Activated T-helper 1 cell treated with anti-CD3 and anti-CD28 coated beads, Interleukin-12 subunit alpha, Interleukin-12 subunit beta, Interleukin-2, Interleukin-4 antibody, amounts not matched to agents 30 ng/mL and 10 ng/mL and 1 ng/mL, durations not matched to agents 14 hours and 24 hours and 36 hours (primary cell): Measurements from ENCODE around the gene TRRAP. TPM values are rescaled to one million over a fixed set of nuclear protein-coding genes. Genes with fewer than 3 reads are reported as not detected.

Experiments used
- DNase-seq: peaks from one replicate; pipeline ENCODE4 v3.0.0; 2021; ENCODE audit warnings: low spot score
- H3K27ac Mint-ChIP-seq: one replicate; pipeline ENCODE4 v1.8.0; 2021; ENCODE audit warnings: mild to moderate bottlenecking, mixed read lengths
- H3K27me3 Mint-ChIP-seq: one replicate; pipeline ENCODE4 v1.8.0; 2022; ENCODE audit warnings: mild to moderate bottlenecking, moderate library complexity, mixed read lengths; ENCODE audit not compliant: insufficient read depth
- H3K36me3 Mint-ChIP-seq: one replicate; pipeline ENCODE4 v1.8.0; 2021; ENCODE audit warnings: low read depth, mixed read lengths
- H3K4me1 Mint-ChIP-seq: one replicate; pipeline ENCODE4 v1.8.0; 2021; ENCODE audit warnings: low read depth, mixed read lengths
- H3K4me3 Mint-ChIP-seq: one replicate; pipeline ENCODE4 v1.8.0; 2021; ENCODE audit warnings: mild to moderate bottlenecking, moderate library complexity, mixed read lengths
- H3K9me3 Mint-ChIP-seq: one replicate; pipeline ENCODE4 v1.8.0; 2021; ENCODE audit warnings: mixed read lengths
- intact Hi-C: fragments of 100-400 bp; cut with micrococcal nuclease; formaldehyde crosslinking; loops from one replicate; pipeline ENCODE4 v1.15.1; 2024
- total RNA-seq: library from RNA; stranded (reverse); gene quantifications from 2 replicates; pipeline ENCODE4 v1.2.3, GENCODE V29; 2022

The TRRAP gene
- total RNA-seq, 1 donor from 2014 or later, result 66.9 TPM

GRCh38 chr7:98945852-98946251 lies 67.5 kb downstream of the TRRAP start:
- Mint-ChIP-seq H3K27me3 (no peaks in the 10 kb centered on the region), H3K27ac (no peak overlapping the region), H3K36me3 (peaks cover 47% of the 10 kb centered on the region), H3K4me1 (no peaks in the 10 kb centered on the region), H3K9me3 (no peaks in the 10 kb centered on the region), H3K4me3 (no peak overlapping the region)
- no peak for DNase-seq
- intact Hi-C loops, result no loop called here

GRCh38 chr7:98946389-98946788 lies 68.1 kb downstream of the TRRAP start:
- DNase-seq, result no peak
- intact Hi-C loops, result no loop called here
- no peak overlapping the region for H3K4me3 Mint-ChIP-seq
- no peaks in the 10 kb centered on the region for H3K27me3 Mint-ChIP-seq
- peaks cover 45% of the 10 kb centered on the region for H3K36me3 Mint-ChIP-seq
- H3K9me3 Mint-ChIP-seq, result no peaks in the 10 kb centered on the region
- no peak overlapping the region for H3K27ac Mint-ChIP-seq
- no peaks in the 10 kb centered on the region for H3K4me1 Mint-ChIP-seq

DNA sequence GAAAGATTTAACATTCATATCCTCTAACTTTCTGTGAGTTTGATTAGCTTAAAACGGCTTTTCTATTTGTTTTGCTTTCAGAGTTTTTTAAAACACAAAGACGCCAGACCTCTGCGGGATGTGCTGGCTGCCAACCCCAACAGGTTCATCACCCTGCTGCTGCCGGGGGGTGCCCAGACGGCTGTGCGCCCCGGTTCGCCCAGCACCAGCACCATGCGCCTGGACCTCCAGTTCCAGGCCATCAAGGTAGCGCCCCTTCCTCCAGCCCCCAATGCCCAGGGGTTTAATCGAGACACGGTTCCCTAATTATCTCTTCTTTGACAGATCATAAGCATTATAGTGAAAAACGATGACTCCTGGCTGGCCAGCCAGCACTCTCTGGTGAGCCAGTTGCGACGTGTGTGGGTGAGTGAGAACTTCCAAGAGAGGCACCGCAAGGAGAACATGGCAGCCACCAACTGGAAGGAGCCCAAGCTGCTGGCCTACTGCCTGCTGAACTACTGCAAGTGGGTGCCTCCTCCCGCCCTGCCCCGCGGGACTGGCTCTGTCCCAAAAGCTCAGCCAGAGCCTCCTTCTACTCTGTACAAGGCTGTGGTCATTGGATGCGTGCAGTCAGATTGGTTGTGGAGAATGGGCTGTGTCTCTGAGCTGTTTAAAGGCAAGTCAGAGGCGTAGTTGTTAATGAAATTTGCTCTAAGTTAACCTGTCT lies 71.2 kb downstream of the TRRAP start:
- H3K9me3 Mint-ChIP-seq, result no peaks in the 10 kb centered on the region
- no peak overlapping the region for H3K27ac Mint-ChIP-seq
- H3K4me1 Mint-ChIP-seq, result no peaks in the 10 kb centered on the region

DNA sequence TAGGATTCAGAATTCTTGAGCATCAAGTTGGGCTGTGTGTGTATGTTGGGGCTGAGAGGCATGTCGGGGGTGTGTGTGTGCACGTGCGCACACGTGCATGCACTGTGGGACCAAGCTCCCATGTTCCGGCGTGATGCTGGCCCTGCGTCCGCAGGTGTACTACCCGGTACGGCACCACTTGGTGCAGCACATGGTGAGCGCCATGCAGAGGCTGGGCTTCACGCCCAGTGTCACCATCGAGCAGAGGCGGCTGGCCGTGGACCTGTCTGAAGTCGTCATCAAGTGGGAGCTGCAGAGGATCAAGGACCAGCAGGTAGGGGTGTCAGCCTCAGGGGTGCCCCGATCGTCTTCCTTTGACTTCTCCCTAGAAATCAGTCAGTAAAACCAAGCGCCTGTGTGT lies 77.7 kb downstream of the TRRAP start:
- Mint-ChIP-seq H3K27me3 (no peaks in the 10 kb centered on the region), H3K9me3 (no peaks in the 10 kb centered on the region), H3K4me1 (no peaks in the 10 kb centered on the region), H3K4me3 (no peak overlapping the region), H3K36me3 (peaks cover 66% of the 10 kb centered on the region), H3K27ac (no peak overlapping the region)
- DNase-seq, result no peak
- intact Hi-C loops, result no loop called here

More for the DNA sequence above, 71.2 kb downstream of the TRRAP start:
- DNase-seq, result no peak
- no peaks in the 10 kb centered on the region for H3K27me3 Mint-ChIP-seq
- intact Hi-C loops, result no loop called here
- H3K36me3 Mint-ChIP-seq, result peaks cover 53% of the 10 kb centered on the region
- no peak overlapping the region for H3K4me3 Mint-ChIP-seq

DNA sequence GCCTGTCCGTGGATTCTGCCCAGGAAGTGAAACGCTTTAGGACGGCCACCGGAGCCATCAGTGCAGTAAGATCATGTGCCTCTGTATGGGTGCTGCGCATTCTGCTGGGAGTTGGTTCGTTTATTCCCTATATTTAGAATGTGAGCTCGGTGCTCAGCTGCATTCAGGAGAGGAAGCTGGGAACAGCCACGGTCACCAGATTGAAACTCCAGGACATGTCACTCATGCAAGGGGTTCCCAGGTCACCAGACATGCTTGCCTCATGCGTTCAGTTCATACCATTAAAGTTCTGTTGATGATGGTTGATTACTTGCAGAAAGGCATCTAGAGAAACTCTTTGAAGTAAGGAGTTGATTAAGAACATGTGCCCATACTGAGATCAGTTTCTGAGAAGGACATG lies 78.1 kb downstream of the TRRAP start:
- DNase-seq, result no peak
- no peaks in the 10 kb centered on the region for H3K27me3 Mint-ChIP-seq
- intact Hi-C loops, result no loop called here
- H3K4me3 Mint-ChIP-seq, result no peak overlapping the region
- no peak overlapping the region for H3K27ac Mint-ChIP-seq
- H3K4me1 Mint-ChIP-seq, result no peaks in the 10 kb centered on the region
- peaks cover 68% of the 10 kb centered on the region for H3K36me3 Mint-ChIP-seq
- no peaks in the 10 kb centered on the region for H3K9me3 Mint-ChIP-seq

GRCh38 chr7:98956937-98957336 lies 78.6 kb downstream of the TRRAP start:
- Mint-ChIP-seq H3K36me3 (peaks cover 64% of the 10 kb centered on the region), H3K27me3 (no peaks in the 10 kb centered on the region), H3K9me3 (no peaks in the 10 kb centered on the region), H3K27ac (no peak overlapping the region), H3K4me1 (no peaks in the 10 kb centered on the region), H3K4me3 (no peak overlapping the region)
- intact Hi-C loops, result no loop called here
- DNase-seq, result no peak

DNA sequence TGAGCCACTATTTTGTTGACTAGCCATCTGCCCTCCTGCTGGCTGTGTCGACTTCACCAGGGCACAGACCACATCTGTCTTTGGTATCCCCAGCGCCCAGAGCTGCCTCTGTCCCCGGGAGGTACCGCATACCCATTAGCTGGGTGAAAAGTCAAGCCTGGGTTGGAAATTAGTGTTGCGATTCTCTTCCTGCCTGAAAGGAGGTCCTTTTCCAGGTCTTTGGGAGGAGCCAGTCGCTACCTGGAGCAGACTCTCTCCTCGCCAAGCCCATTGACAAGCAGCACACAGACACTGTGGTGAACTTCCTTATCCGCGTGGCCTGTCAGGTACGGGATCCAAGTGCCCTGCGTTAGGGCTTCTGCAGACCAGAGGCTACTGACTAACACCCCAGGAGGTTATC lies 79.4 kb downstream of the TRRAP start:
- Mint-ChIP-seq H3K27ac (no peak overlapping the region), H3K27me3 (no peaks in the 10 kb centered on the region), H3K9me3 (no peaks in the 10 kb centered on the region), H3K36me3 (peaks cover 63% of the 10 kb centered on the region), H3K4me3 (no peak overlapping the region), H3K4me1 (no peaks in the 10 kb centered on the region)
- DNase-seq, result no peak
- intact Hi-C loops, result no loop called here

- Mint-ChIP-seq H3K27me3 (no peaks in the 10 kb centered on the region), H3K9me3 (no peaks in the 10 kb centered on the region), H3K27ac (no peak overlapping the region), H3K4me1 (no peaks in the 10 kb centered on the region), H3K4me3 (no peak overlapping the region), H3K36me3 (peaks cover 59% of the 10 kb centered on the region)
- intact Hi-C loops, result no loop called here
- no peak for DNase-seq
These were observed 80.6 kb downstream of the TRRAP start for GRCh38 chr7:98958968-98959367.

- Mint-ChIP-seq H3K27ac (no peak overlapping the region), H3K36me3 (peaks cover 60% of the 10 kb centered on the region), H3K4me1 (no peaks in the 10 kb centered on the region), H3K27me3 (no peaks in the 10 kb centered on the region), H3K4me3 (no peak overlapping the region), H3K9me3 (no peaks in the 10 kb centered on the region)
- intact Hi-C loops, result no loop called here
- DNase-seq, result no peak
These were observed 85.0 kb downstream of the TRRAP start for GRCh38 chr7:98963305-98963704.

- Mint-ChIP-seq H3K27ac (no peak overlapping the region), H3K27me3 (no peaks in the 10 kb centered on the region), H3K9me3 (no peaks in the 10 kb centered on the region), H3K4me1 (no peaks in the 10 kb centered on the region), H3K36me3 (peaks cover 61% of the 10 kb centered on the region), H3K4me3 (no peak overlapping the region)
- intact Hi-C loops, result no loop called here
- no peak for DNase-seq
These were observed 86.3 kb downstream of the TRRAP start for GRCh38 chr7:98964596-98964995.

DNA sequence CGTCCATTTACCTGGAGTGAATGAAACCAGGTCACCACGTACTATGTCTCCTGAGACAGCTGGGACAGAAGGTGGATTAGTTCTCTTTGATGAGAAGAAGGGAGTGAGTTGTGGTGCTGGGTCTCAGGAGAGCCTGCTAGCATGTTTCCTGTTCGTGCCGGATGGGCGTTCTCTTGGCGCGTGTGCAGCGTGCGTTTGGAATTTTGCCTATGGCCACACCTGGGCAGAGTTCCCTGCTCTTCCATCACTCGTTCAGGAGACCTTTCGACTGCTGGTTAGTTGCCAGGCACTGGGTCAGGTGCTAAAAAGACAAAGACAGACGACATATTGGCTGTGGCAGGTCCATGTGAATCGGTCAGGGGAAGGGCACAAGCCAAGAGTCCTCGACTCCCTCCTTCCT lies 90.3 kb downstream of the TRRAP start:
- no peak overlapping the region for H3K4me3 Mint-ChIP-seq
- no peaks in the 10 kb centered on the region for H3K27me3 Mint-ChIP-seq
- no peaks in the 10 kb centered on the region for H3K9me3 Mint-ChIP-seq
- intact Hi-C loops, result no loop called here
- H3K36me3 Mint-ChIP-seq, result peaks cover 73% of the 10 kb centered on the region
- H3K4me1 Mint-ChIP-seq, result no peaks in the 10 kb centered on the region
- H3K27ac Mint-ChIP-seq, result no peak overlapping the region
- DNase-seq, result no peak

DNA sequence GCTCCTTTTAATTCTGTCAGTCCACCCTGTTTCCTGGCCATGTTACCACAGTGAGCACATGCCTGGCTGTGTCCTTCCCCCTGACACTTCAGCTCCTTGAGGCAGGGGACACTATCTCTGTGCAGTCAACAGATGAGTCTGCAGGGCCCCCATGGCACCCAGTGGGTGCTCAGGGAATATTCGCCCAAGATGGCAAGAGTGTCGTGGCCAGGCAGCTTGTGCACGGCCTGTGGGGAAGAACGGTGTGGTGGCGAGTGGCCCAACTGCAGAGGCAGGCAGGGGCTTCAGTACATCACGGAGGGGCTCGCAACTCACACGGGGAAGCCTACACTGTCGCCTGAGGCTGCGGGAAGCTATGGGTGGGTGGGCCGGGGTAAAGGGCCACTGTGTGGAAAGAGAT lies 91.1 kb downstream of the TRRAP start:
- no peaks in the 10 kb centered on the region for H3K4me1 Mint-ChIP-seq
- H3K27me3 Mint-ChIP-seq, result no peaks in the 10 kb centered on the region
- no peaks in the 10 kb centered on the region for H3K9me3 Mint-ChIP-seq
- H3K4me3 Mint-ChIP-seq, result no peak overlapping the region
- DNase-seq, result no peak
- peaks cover 74% of the 10 kb centered on the region for H3K36me3 Mint-ChIP-seq
- intact Hi-C loops, result no loop called here
- H3K27ac Mint-ChIP-seq, result no peak overlapping the region

GRCh38 chr7:98970016-98970615 lies 91.8 kb downstream of the TRRAP start:
- intact Hi-C loops, result no loop called here
- Mint-ChIP-seq H3K4me1 (no peaks in the 10 kb centered on the region), H3K9me3 (no peaks in the 10 kb centered on the region), H3K27ac (no peak overlapping the region), H3K4me3 (no peak overlapping the region), H3K27me3 (no peaks in the 10 kb centered on the region), H3K36me3 (peaks cover 72% of the 10 kb centered on the region)
- DNase-seq, result no peak

DNA sequence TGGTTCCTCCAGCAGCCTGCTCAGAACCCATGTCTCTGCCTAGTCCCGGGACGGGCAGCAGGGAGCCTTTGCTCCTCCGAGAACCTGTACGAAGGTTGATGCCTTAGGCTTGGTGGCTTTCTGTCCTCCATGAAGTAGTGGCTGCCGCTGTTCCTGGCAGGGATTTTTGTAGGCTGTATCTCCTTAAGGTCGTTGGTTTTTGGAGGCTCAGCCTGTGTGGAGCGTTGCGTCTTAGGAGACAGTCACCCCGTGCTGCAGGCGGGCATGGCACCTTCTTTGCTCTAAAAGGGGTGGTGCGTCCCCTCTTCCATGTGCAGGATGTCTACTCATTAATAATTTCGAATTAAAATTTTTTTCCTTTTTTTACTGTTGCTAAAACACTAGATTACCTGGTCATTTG lies 92.5 kb downstream of the TRRAP start:
- Mint-ChIP-seq H3K27ac (no peak overlapping the region), H3K27me3 (no peaks in the 10 kb centered on the region), H3K9me3 (no peaks in the 10 kb centered on the region), H3K4me3 (no peak overlapping the region), H3K36me3 (peaks cover 69% of the 10 kb centered on the region), H3K4me1 (no peaks in the 10 kb centered on the region)
- DNase-seq, result no peak
- intact Hi-C loops, result no loop called here
